HG03025 (cell line): ENCODE data around the gene KIF3A.

Source experiments
- ATAC-seq: cut with Tn5 transposase; IDR thresholded peaks from one replicate; pipeline ENCODE4 v1.9.1; 2021; ENCODE audit warnings: mild to moderate bottlenecking, moderate library complexity; ENCODE audit not compliant: unreplicated experiment, low FRiP score

Gene KIF3A

GRCh38 chr5:132736853-132737833, at the start of gene KIF3A:
KIF3A (minus strand) TSS chr5:132737546; CDS start chr5:132737419, 127 bp downstream.
- ATAC-seq: peak; percentile 84

GRCh38 chr5:132787076-132787475, 49.7 kb upstream of the KIF3A start:
- no peak for ATAC-seq

GRCh38 chr5:132785864-132786263, 48.5 kb upstream of the KIF3A start:
- no peak for ATAC-seq

GRCh38 chr5:132785365-132785764, 48.0 kb upstream of the KIF3A start:
- no peak for ATAC-seq

- ATAC-seq: no peak
Measured at GRCh38 chr5:132782101-132782500, 44.8 kb upstream of the KIF3A start.

- ATAC-seq: no peak
Measured at GRCh38 chr5:132781029-132781428, 43.7 kb upstream of the KIF3A start.

GRCh38 chr5:132780577-132780976, 43.2 kb upstream of the KIF3A start:
- no peak for ATAC-seq

GRCh38 chr5:132779961-132780360, 42.6 kb upstream of the KIF3A start:
- ATAC-seq: no peak

GRCh38 chr5:132778856-132779255, 41.5 kb upstream of the KIF3A start:
- no peak for ATAC-seq

GRCh38 chr5:132778129-132778528, 40.8 kb upstream of the KIF3A start:
- no peak for ATAC-seq

- peak; percentile 54 for ATAC-seq
Measured at GRCh38 chr5:132777209-132778069, 40.1 kb upstream of the KIF3A start, which contains the start of gene SEPTIN8. SEPTIN8 (minus strand) TSS chr5:132777239; CDS start chr5:132777137, 102 bp downstream.

- ATAC-seq: no peak
Measured at GRCh38 chr5:132776938-132777208, 39.5 kb upstream of the KIF3A start.

GRCh38 chr5:132776131-132776937, 39.0 kb upstream of the KIF3A start:
- peak; percentile 22 for ATAC-seq

- no peak for ATAC-seq
Measured at GRCh38 chr5:132775476-132775961, 38.2 kb upstream of the KIF3A start.

GRCh38 chr5:132774896-132775295, 37.5 kb upstream of the KIF3A start:
- ATAC-seq: no peak

- ATAC-seq: no peak
Measured at GRCh38 chr5:132774406-132774805, 37.1 kb upstream of the KIF3A start.

- no peak for ATAC-seq
Measured at GRCh38 chr5:132773601-132774355, 36.4 kb upstream of the KIF3A start.

- ATAC-seq: no peak
Measured at GRCh38 chr5:132773114-132773513, 35.8 kb upstream of the KIF3A start.

- no peak for ATAC-seq
Measured at GRCh38 chr5:132772291-132773070, 35.1 kb upstream of the KIF3A start.
